ENCODE measurements around the gene COL27A1. TPM values are rescaled to one million over a fixed set of nuclear protein-coding genes. Genes with fewer than 3 reads are reported as not detected.

Gene COL27A1
- polyA plus RNA-seq, 2 of the 4 experiments (the other 2 are of a cell fraction) = 6.9 to 20.6 TPM

GRCh38 chr9:114163517-114163951 lies 8.2 kb downstream of the COL27A1 start:
- TF ChIP-seq, protein P1, sequence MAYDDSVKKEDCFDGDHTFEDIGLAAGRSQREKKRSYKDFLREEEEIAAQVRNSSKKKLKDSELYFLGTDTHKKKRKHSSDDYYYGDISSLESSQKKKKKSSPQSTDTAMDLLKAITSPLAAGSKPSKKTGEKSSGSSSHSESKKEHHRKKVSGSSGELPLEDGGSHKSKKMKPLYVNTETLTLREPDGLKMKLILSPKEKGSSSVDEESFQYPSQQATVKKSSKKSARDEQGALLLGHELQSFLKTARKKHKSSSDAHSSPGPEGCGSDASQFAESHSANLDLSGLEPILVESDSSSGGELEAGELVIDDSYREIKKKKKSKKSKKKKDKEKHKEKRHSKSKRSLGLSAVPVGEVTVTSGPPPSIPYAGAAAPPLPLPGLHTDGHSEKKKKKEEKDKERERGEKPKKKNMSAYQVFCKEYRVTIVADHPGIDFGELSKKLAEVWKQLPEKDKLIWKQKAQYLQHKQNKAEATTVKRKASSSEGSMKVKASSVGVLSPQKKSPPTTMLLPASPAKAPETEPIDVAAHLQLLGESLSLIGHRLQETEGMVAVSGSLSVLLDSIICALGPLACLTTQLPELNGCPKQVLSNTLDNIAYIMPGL (CRISPR knock-in tag; IDR thresholded peaks at IDR 0.05; ENCODE audit: borderline replicate concordance) = no peak
- TF ChIP-seq POLR2AphosphoS2 (conservative IDR thresholded peaks at IDR 0.05; ENCODE audit: low read length) = no peak
- TF ChIP-seq RNF2 (IDR thresholded peaks at IDR 0.05; ENCODE audit: borderline replicate concordance, low read depth) = no peak
- TF ChIP-seq HEYL (CRISPR knock-in tag; IDR thresholded peaks at IDR 0.05) = no peak
- TF ChIP-seq, protein P2, sequence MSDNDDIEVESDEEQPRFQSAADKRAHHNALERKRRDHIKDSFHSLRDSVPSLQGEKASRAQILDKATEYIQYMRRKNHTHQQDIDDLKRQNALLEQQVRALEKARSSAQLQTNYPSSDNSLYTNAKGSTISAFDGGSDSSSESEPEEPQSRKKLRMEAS (IDR thresholded peaks at IDR 0.05) = 0 out of 2 replicates have a peak, but pooled peaks have one; percentile 20
- DNase-seq (ENCODE audit: low read depth in 1 of 2, low spot score in 1 of 2) (peak; percentile 25 to 28), FAIRE-seq (no peak), ATAC-seq (peak; percentile 65 to 69; a peak in 5 of 6 replicates)
- peak overlapping the region; percentile 69 for H3K4me2 ChIP-seq
- 19% methylated on average over 11 of the region's 13 CpGs for WGBS (ENCODE audit: missing lambda C conversion rate)
- peak overlapping the region; percentile 46 to 77 for H3K27ac ChIP-seq
- H3K4me3 ChIP-seq = no peak overlapping the region; the same call in 2 of the 3 replicates
- H3K9me3 ChIP-seq = no peaks in the 10 kb centered on the region
- ChIA-PET POLR2A (no interaction called here), CTCF (interaction anchor here (0.6 to 2.2 kb wide), 6 partner anchors 8 to 128 kb away, joined by 3 to 19 read pairs (median 6); partner anchors contain the start of gene COL27A1)
- H3K4me1 ChIP-seq = peaks cover 28% of the 10 kb centered on the region

- DNase-seq (ENCODE audit: low read depth in 1 of 2, low spot score in 1 of 2) = no peak
- 100% methylated on average over 1 of the region's 1 CpG for WGBS (ENCODE audit: missing lambda C conversion rate)
- CTCF ChIA-PET = interaction anchor here (0.6 to 2.2 kb wide), 5 partner anchors 9 to 127 kb away, joined by 3 to 19 read pairs (median 7); partner anchors contain the start of gene COL27A1
- no peak; a peak in 1 of 6 replicates for ATAC-seq
- H3K4me1 ChIP-seq = peaks cover 28% of the 10 kb centered on the region
- H3K27ac ChIP-seq = peak overlapping the region in 1 of 2 experiments; percentile 77; a peak in 3 of 6 replicates
- H3K9me3 ChIP-seq = no peaks in the 10 kb centered on the region
- H3K4me2 ChIP-seq = peak overlapping the region; percentile 69
- H3K4me3 ChIP-seq = no peak overlapping the region
- FAIRE-seq = no peak
- POLR2A ChIA-PET = no interaction called here
- TF ChIP-seq ATOH8 (CRISPR knock-in tag; IDR thresholded peaks at IDR 0.05; ENCODE audit: low read depth) (no peak), RFX5 (IDR thresholded peaks at IDR 0.05) (no peak)
These were observed 9.0 kb downstream of the COL27A1 start for GRCh38 chr9:114164191-114164794.

- Histone ChIP-seq H3K9me3 (no peaks in the 10 kb centered on the region), H3K4me2 (no peak overlapping the region), H3K4me1 (peaks cover 25% of the 10 kb centered on the region), H3K4me3 (no peak overlapping the region), H3K27ac (no peak overlapping the region)
- no peak for DNase-seq (ENCODE audit: low read depth in 1 of 2, low spot score in 1 of 2)
- ChIA-PET CTCF (interaction anchor here (1.8 to 4.8 kb wide), 2 partner anchors 10 kb away, joined by 13 to 29 read pairs; partner anchors contain the start of gene COL27A1), POLR2A (no interaction called here)
- ATAC-seq = no peak
- TF ChIP-seq ESRRA (IDR thresholded peaks at IDR 0.05; ENCODE audit: borderline replicate concordance, low read length) (no peak), SMC3 (IDR thresholded peaks at IDR 0.05) (no peak), POLR2A (IDR thresholded peaks at IDR 0.05; ENCODE audit: low read length) (no peak), ZNF302 (CRISPR knock-in tag; IDR thresholded peaks at IDR 0.05) (no peak)
- TF ChIP-seq, protein P3, sequence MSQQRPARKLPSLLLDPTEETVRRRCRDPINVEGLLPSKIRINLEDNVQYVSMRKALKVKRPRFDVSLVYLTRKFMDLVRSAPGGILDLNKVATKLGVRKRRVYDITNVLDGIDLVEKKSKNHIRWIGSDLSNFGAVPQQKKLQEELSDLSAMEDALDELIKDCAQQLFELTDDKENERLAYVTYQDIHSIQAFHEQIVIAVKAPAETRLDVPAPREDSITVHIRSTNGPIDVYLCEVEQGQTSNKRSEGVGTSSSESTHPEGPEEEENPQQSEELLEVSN (IDR thresholded peaks at IDR 0.05; ENCODE audit: borderline replicate concordance, low read depth) = no peak
- TF ChIP-seq, protein P2 (IDR thresholded peaks at IDR 0.05) = no peak
- TF ChIP-seq, protein P4, sequence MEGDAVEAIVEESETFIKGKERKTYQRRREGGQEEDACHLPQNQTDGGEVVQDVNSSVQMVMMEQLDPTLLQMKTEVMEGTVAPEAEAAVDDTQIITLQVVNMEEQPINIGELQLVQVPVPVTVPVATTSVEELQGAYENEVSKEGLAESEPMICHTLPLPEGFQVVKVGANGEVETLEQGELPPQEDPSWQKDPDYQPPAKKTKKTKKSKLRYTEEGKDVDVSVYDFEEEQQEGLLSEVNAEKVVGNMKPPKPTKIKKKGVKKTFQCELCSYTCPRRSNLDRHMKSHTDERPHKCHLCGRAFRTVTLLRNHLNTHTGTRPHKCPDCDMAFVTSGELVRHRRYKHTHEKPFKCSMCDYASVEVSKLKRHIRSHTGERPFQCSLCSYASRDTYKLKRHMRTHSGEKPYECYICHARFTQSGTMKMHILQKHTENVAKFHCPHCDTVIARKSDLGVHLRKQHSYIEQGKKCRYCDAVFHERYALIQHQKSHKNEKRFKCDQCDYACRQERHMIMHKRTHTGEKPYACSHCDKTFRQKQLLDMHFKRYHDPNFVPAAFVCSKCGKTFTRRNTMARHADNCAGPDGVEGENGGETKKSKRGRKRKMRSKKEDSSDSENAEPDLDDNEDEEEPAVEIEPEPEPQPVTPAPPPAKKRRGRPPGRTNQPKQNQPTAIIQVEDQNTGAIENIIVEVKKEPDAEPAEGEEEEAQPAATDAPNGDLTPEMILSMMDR (IDR thresholded peaks at IDR 0.05) = no peak
- no peak for FAIRE-seq
- WGBS (ENCODE audit: missing lambda C conversion rate) = 85% methylated on average over 1 of the region's 1 CpG
These were observed 10.2 kb downstream of the COL27A1 start for GRCh38 chr9:114165407-114166102.

All from A549 (cell line).